GM12892 (cell line): ENCODE data around the gene KPTN.
A peak's percentile ranks its signal among the peaks of the same experiment; 100 is the strongest.
"Not testable (repeated sequence)": the region's sequence is repeated elsewhere in the genome, so short reads cannot be mapped to it uniquely, and the experiment has no call there.

ENCODE experiments used
- DNase-seq: peaks from one replicate; pipeline ENCODE4 v3.0.0; 2011; ENCODE audit not compliant: insufficient read length
- FAIRE-seq: peaks from 2 replicates; lab custom pipeline; 2011; peaks lifted over from hg19 to GRCh38; lab: Jason Lieb, UNC
- POLR2A ChIP-seq: IDR thresholded peaks from 2 replicates; pipeline ENCODE4 v1.6.1; 2011; ENCODE audit warnings: low read depth, low read length, control low read depth
- POLR2AphosphoS5 ChIP-seq: IDR thresholded peaks from 2 replicates; pipeline ENCODE4 v1.6.1; 2011; ENCODE audit warnings: low read depth, low read length, control low read depth
- TAF1 ChIP-seq: IDR thresholded peaks from 2 replicates; pipeline ENCODE4 v1.6.1; 2011; ENCODE audit warnings: low read depth, mild to moderate bottlenecking, control low read depth, low read length, borderline replicate concordance

KPTN gene

GRCh38 chr19:47489072-47489914 is 5.3 kb upstream of the KPTN start:
- FAIRE-seq, result no peak
- no peak for DNase-seq
- TF ChIP-seq POLR2AphosphoS5 (no peak; the same call in 1 of the 2 replicates), TAF1 (no peak), POLR2A (no peak; the same call in 1 of the 2 replicates)

GRCh38 chr19:47487551-47488515 is 3.8 kb upstream of the KPTN start:
- no peak for DNase-seq
- no peak for FAIRE-seq
- TF ChIP-seq POLR2AphosphoS5 (no peak), TAF1 (no peak), POLR2A (no peak)

- FAIRE-seq (no peak), DNase-seq (no peak)
- TF ChIP-seq POLR2A (peak; percentile 33; the same call in 1 of the 2 replicates), TAF1 (no peak), POLR2AphosphoS5 (peak; percentile 60)
These were observed 2.9 kb upstream of the KPTN start for GRCh38 chr19:47486900-47487299.

GRCh38 chr19:47486220-47486619 is 2.2 kb upstream of the KPTN start:
- not testable (repeated sequence) for FAIRE-seq, DNase-seq

GRCh38 chr19:47485210-47485609 is 1.2 kb upstream of the KPTN start:
- peak; percentile 21 for FAIRE-seq
- TF ChIP-seq TAF1 (no peak), POLR2A (no peak), POLR2AphosphoS5 (no peak)
- DNase-seq, result no peak

GRCh38 chr19:47483200-47483599 is 819 bp downstream of the KPTN start:
- DNase-seq, result no peak
- no peak for TF ChIP-seq TAF1
- no peak for TF ChIP-seq POLR2A
- no peak for TF ChIP-seq POLR2AphosphoS5
- FAIRE-seq, result no peak

GRCh38 chr19:47481460-47482052 is 2.5 kb downstream of the KPTN start:
- TF ChIP-seq POLR2A, result no peak
- TF ChIP-seq POLR2AphosphoS5, result no peak
- TF ChIP-seq TAF1, result no peak
- DNase-seq, result no peak
- no peak for FAIRE-seq

- no peak for FAIRE-seq
- TF ChIP-seq POLR2AphosphoS5, result no peak
- TF ChIP-seq TAF1, result no peak
- TF ChIP-seq POLR2A, result no peak
These were observed 3.4 kb downstream of the KPTN start for GRCh38 chr19:47480658-47481057.

GRCh38 chr19:47479701-47480503 is 4.1 kb downstream of the KPTN start:
- TF ChIP-seq POLR2A (no peak), TAF1 (no peak), POLR2AphosphoS5 (no peak)
- FAIRE-seq (no peak), DNase-seq (no peak)

More at GRCh38 chr19:47480658-47481057, 3.4 kb downstream of the KPTN start:
- no peak for DNase-seq

GRCh38 chr19:47476438-47476972 is 7.5 kb downstream of the KPTN start:
- DNase-seq (peak; percentile 23), FAIRE-seq (no peak)
- TF ChIP-seq POLR2AphosphoS5 (no peak), TAF1 (no peak), POLR2A (no peak)

- TF ChIP-seq POLR2A, result no peak
- TF ChIP-seq POLR2AphosphoS5, result no peak
- no peak for TF ChIP-seq TAF1
- FAIRE-seq (no peak), DNase-seq (no peak)
These were observed 8.6 kb downstream of the KPTN start for GRCh38 chr19:47475465-47475864.
